ENCODE measurements around the gene MAPK1IP1L. TPM values are rescaled to one million over a fixed set of nuclear protein-coding genes. Genes with fewer than 3 reads are reported as not detected.
"Not testable (repeated sequence)": the region's sequence is repeated elsewhere in the genome, so short reads cannot be mapped to it uniquely, and the experiment has no call there.

The MAPK1IP1L gene
- total RNA-seq, result 10 to 100 TPM; 36.8 to 73.7 (median 54.0) TPM

GRCh38 chr14:55051423-55052268 lies at the start of gene MAPK1IP1L:
MAPK1IP1L (plus strand) TSS chr14:55051647; CDS start chr14:55061684, 10,037 bp downstream.
- TF ChIP-seq POLR2A (IDR thresholded peaks at IDR 0.05) (peak in 1 of 2 donors; percentile 98), CTCF (IDR thresholded peaks at IDR 0.05) (peak in 2 of 3 donors; percentile 89 to 96)
- peak within 1 kb of the TSS; percentile 75 for H3K4me3 ChIP-seq (ENCODE audit: low read depth, poor library complexity, severe bottlenecking)
- WGBS, 2 donors, result 1% methylated on average over 31 to 47 of the region's 98 CpGs
- peak; percentile 86 to 98 for DNase-seq (ENCODE audit: low spot score in 2 of 2)
- intact Hi-C loops (cut with DNase I; ENCODE audit: low total_unique reads), result no loop called here

GRCh38 chr14:55005071-55005470 lies 46.4 kb upstream of the MAPK1IP1L start:
- WGBS, 2 donors, result 82 to 93% methylated on average over 4 of the region's 4 CpGs
- TF ChIP-seq CTCF (IDR thresholded peaks at IDR 0.05) (no peak), POLR2A (IDR thresholded peaks at IDR 0.05) (no peak)
- intact Hi-C loops (cut with DNase I; ENCODE audit: low total_unique reads), result no loop called here
- no peak overlapping the region for H3K4me3 ChIP-seq (ENCODE audit: low read depth, poor library complexity, severe bottlenecking)
- DNase-seq (ENCODE audit: low spot score in 2 of 2), result no peak

- no peak overlapping the region for H3K4me3 ChIP-seq (ENCODE audit: low read depth, poor library complexity, severe bottlenecking)
- no peak for TF ChIP-seq POLR2A (IDR thresholded peaks at IDR 0.05)
- no peak for TF ChIP-seq CTCF (IDR thresholded peaks at IDR 0.05)
- intact Hi-C loops (cut with DNase I; ENCODE audit: low total_unique reads), result no loop called here
- 95 to 100% methylated on average over 2 of the region's 2 CpGs for WGBS, 2 donors
- DNase-seq (ENCODE audit: low spot score in 2 of 2), result no peak
These were observed 36.4 kb upstream of the MAPK1IP1L start for GRCh38 chr14:55015006-55015405.

GRCh38 chr14:55019968-55020554 lies 31.4 kb upstream of the MAPK1IP1L start:
- no peak for DNase-seq (ENCODE audit: low spot score in 2 of 2)
- 92 to 96% methylated on average over 2 of the region's 2 CpGs for WGBS, 2 donors
- TF ChIP-seq CTCF (IDR thresholded peaks at IDR 0.05), result no peak
- TF ChIP-seq POLR2A (IDR thresholded peaks at IDR 0.05), result no peak
- intact Hi-C loops (cut with DNase I; ENCODE audit: low total_unique reads), result no loop called here
- H3K4me3 ChIP-seq (ENCODE audit: low read depth, poor library complexity, severe bottlenecking), result no peak overlapping the region

- H3K4me3 ChIP-seq (ENCODE audit: low read depth, poor library complexity, severe bottlenecking); DNase-seq (ENCODE audit: low spot score in 2 of 2); intact Hi-C loops (cut with DNase I; ENCODE audit: low total_unique reads): not testable (repeated sequence)
- WGBS, 2 donors, result 79 to 95% methylated on average over 5 of the region's 5 CpGs
These were observed 27.1 kb upstream of the MAPK1IP1L start for GRCh38 chr14:55024365-55024764.

GRCh38 chr14:55025948-55026347 lies 25.5 kb upstream of the MAPK1IP1L start:
- H3K4me3 ChIP-seq (ENCODE audit: low read depth, poor library complexity, severe bottlenecking), result no peak overlapping the region
- no peak for DNase-seq (ENCODE audit: low spot score in 2 of 2)
- TF ChIP-seq CTCF (IDR thresholded peaks at IDR 0.05) (no peak), POLR2A (IDR thresholded peaks at IDR 0.05) (no peak)
- intact Hi-C loops (cut with DNase I; ENCODE audit: low total_unique reads), result no loop called here
- WGBS, 2 donors, result 23 to 25% methylated on average over 7 of the region's 7 CpGs
